ENCODE results near the gene MFGE8.

MFGE8 gene

DNA sequence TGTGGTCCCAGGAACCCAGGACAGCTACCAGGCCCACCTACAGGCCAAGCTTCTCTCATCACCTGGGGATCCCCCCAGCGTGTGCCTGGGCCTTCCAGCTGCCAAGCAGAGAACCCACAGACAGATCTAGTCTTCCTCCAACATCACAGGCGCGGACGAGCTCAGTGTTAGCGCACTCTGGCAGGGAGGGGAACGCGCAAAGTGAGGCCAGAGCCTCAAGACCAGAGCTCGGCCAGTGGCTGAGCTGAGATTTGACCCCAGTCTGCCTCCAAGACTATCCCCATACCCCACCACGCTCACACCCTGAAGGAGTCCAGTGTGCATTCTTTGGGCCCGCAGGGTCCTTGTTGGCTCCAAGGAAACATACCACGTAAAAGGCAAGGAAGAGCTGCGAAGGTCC is 5.1 kb downstream of the MFGE8 start:
- TF ChIP-seq SPI1 (IDR thresholded peaks at IDR 0.05; ENCODE audit: borderline replicate concordance, low read depth): no peak
- no peak for TF ChIP-seq POLR2AphosphoS5 (IDR thresholded peaks at IDR 0.05; ENCODE audit: low read depth)
- TF ChIP-seq GABPA (IDR thresholded peaks at IDR 0.05; ENCODE audit: low read depth): no peak
- TF ChIP-seq, protein P1, sequence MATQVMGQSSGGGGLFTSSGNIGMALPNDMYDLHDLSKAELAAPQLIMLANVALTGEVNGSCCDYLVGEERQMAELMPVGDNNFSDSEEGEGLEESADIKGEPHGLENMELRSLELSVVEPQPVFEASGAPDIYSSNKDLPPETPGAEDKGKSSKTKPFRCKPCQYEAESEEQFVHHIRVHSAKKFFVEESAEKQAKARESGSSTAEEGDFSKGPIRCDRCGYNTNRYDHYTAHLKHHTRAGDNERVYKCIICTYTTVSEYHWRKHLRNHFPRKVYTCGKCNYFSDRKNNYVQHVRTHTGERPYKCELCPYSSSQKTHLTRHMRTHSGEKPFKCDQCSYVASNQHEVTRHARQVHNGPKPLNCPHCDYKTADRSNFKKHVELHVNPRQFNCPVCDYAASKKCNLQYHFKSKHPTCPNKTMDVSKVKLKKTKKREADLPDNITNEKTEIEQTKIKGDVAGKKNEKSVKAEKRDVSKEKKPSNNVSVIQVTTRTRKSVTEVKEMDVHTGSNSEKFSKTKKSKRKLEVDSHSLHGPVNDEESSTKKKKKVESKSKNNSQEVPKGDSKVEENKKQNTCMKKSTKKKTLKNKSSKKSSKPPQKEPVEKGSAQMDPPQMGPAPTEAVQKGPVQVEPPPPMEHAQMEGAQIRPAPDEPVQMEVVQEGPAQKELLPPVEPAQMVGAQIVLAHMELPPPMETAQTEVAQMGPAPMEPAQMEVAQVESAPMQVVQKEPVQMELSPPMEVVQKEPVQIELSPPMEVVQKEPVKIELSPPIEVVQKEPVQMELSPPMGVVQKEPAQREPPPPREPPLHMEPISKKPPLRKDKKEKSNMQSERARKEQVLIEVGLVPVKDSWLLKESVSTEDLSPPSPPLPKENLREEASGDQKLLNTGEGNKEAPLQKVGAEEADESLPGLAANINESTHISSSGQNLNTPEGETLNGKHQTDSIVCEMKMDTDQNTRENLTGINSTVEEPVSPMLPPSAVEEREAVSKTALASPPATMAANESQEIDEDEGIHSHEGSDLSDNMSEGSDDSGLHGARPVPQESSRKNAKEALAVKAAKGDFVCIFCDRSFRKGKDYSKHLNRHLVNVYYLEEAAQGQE (IDR thresholded peaks at IDR 0.05; ENCODE audit: insufficient replicate concordance, low read depth): no peak
- TF ChIP-seq, protein P2, sequence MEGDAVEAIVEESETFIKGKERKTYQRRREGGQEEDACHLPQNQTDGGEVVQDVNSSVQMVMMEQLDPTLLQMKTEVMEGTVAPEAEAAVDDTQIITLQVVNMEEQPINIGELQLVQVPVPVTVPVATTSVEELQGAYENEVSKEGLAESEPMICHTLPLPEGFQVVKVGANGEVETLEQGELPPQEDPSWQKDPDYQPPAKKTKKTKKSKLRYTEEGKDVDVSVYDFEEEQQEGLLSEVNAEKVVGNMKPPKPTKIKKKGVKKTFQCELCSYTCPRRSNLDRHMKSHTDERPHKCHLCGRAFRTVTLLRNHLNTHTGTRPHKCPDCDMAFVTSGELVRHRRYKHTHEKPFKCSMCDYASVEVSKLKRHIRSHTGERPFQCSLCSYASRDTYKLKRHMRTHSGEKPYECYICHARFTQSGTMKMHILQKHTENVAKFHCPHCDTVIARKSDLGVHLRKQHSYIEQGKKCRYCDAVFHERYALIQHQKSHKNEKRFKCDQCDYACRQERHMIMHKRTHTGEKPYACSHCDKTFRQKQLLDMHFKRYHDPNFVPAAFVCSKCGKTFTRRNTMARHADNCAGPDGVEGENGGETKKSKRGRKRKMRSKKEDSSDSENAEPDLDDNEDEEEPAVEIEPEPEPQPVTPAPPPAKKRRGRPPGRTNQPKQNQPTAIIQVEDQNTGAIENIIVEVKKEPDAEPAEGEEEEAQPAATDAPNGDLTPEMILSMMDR (IDR thresholded peaks at IDR 0.05; ENCODE audit: insufficient read depth, low read length): no peak
- Histone ChIP-seq H3K27me3 (ENCODE audit: insufficient read depth, poor library complexity, severe bottlenecking) (peaks cover 10% of the 10 kb centered on the region), H3K4me3 (replicated peaks; ENCODE audit: insufficient read depth, low read length) (no peak overlapping the region), H3K27ac (replicated peaks) (no peak overlapping the region)
- DNase-seq (ENCODE audit: low read depth in 1 of 2, low spot score in 1 of 2): no peak

DNA sequence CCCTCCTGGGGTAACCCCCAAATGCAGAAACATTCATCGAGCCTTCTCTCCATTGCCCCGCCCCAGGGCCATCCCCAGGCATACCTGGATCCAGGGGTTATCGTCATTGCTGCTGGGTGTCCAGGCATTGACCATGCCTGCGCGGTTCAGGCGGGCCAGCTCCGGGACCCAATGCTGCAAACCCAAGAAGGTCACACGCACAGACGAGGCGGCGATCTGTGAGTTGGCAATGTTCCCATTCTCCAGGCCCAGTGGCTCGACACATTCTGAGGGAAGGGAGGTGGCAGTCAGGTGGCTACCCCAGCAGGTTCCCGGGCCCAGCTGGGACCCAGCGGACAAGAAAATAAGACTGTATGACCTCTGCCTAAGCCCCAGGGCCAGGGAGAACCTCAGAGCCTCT is 6.1 kb downstream of the MFGE8 start:
- no peak for TF ChIP-seq GABPA (IDR thresholded peaks at IDR 0.05; ENCODE audit: low read depth)
- no peak for TF ChIP-seq SPI1 (IDR thresholded peaks at IDR 0.05; ENCODE audit: borderline replicate concordance, low read depth)
- TF ChIP-seq, protein P2 (IDR thresholded peaks at IDR 0.05; ENCODE audit: insufficient read depth, low read length): no peak
- TF ChIP-seq, protein P1 (IDR thresholded peaks at IDR 0.05; ENCODE audit: insufficient replicate concordance, low read depth): no peak
- TF ChIP-seq POLR2AphosphoS5 (IDR thresholded peaks at IDR 0.05; ENCODE audit: low read depth): no peak
- DNase-seq (ENCODE audit: low read depth in 1 of 2, low spot score in 1 of 2): no peak
- Histone ChIP-seq H3K27ac (replicated peaks) (no peak overlapping the region), H3K27me3 (ENCODE audit: insufficient read depth, poor library complexity, severe bottlenecking) (peaks cover 1% of the 10 kb centered on the region), H3K4me3 (replicated peaks; ENCODE audit: insufficient read depth, low read length) (no peak overlapping the region)

- Histone ChIP-seq H3K4me3 (replicated peaks; ENCODE audit: insufficient read depth, low read length) (no peak overlapping the region), H3K27ac (replicated peaks) (no peak overlapping the region), H3K27me3 (ENCODE audit: insufficient read depth, poor library complexity, severe bottlenecking) (no peaks in the 10 kb centered on the region)
- TF ChIP-seq, protein P1 (IDR thresholded peaks at IDR 0.05; ENCODE audit: insufficient replicate concordance, low read depth): no peak
- TF ChIP-seq, protein P2 (IDR thresholded peaks at IDR 0.05; ENCODE audit: insufficient read depth, low read length): no peak
- TF ChIP-seq GABPA (IDR thresholded peaks at IDR 0.05; ENCODE audit: low read depth) (no peak), SPI1 (IDR thresholded peaks at IDR 0.05; ENCODE audit: borderline replicate concordance, low read depth) (no peak), POLR2AphosphoS5 (IDR thresholded peaks at IDR 0.05; ENCODE audit: low read depth) (no peak)
- DNase-seq (ENCODE audit: low read depth in 1 of 2, low spot score in 1 of 2): no peak
These were observed 6.6 kb downstream of the MFGE8 start for GRCh38 chr15:88906551-88906950.

All from HL-60 (cell line).